Measurements from ENCODE around the gene POTEJ.
"Not testable (repeated sequence)": the region's sequence is repeated elsewhere in the genome, so short reads cannot be mapped to it uniquely, and the experiment has no call there.

Gene POTEJ

GRCh38 chr2:130611140-130611539 is at the start of gene POTEJ:
Gene POTEJ, plus strand, starts transcription at chr2:130611440. Its CDS starts 93 bp downstream, at chr2:130611533.
- not testable (repeated sequence) for DNase-seq

DNA sequence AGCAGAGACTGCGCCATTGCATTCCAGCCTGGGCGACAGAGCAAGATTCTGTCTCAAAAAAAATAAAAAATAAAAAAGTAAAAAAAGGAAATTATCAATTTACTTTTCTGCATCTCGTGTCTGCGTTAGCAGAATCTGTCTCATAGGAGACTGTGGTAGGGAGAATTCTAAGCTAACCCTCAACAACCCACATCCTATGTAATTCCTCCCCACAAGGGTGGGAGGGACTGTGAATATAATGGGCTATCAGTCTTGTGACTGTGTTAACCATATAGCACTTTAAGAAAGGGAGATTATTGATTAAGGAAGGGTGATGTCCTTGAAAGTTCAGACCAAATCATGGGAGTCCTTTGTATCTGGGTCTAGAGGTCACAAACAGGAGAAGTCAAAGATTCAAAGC is 45.1 kb upstream of the POTEJ start:
- not testable (repeated sequence) for DNase-seq

DNA sequence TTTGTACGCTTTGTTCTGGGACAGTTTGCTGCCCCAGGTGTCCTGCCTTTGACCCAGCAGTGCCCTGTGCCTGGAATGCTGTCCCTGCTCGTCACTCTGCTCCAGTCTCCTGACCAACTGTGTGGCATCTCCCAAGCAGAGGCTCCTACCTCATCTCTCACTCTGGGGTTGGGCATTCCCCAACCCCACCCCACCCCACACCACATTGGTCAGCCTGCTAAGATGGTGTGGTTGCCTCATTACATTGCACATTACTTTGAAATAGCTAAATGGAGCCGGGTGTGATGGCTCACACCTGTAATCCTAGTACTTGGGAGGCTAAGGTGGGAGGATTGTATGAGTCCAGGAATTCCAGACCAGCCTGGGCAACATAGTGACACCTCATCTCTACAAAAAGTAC is 39.3 kb upstream of the POTEJ start:
- DNase-seq: not testable (repeated sequence)

- not testable (repeated sequence) for DNase-seq
Measured at GRCh38 chr2:130574230-130574629, 37.0 kb upstream of the POTEJ start.

DNA sequence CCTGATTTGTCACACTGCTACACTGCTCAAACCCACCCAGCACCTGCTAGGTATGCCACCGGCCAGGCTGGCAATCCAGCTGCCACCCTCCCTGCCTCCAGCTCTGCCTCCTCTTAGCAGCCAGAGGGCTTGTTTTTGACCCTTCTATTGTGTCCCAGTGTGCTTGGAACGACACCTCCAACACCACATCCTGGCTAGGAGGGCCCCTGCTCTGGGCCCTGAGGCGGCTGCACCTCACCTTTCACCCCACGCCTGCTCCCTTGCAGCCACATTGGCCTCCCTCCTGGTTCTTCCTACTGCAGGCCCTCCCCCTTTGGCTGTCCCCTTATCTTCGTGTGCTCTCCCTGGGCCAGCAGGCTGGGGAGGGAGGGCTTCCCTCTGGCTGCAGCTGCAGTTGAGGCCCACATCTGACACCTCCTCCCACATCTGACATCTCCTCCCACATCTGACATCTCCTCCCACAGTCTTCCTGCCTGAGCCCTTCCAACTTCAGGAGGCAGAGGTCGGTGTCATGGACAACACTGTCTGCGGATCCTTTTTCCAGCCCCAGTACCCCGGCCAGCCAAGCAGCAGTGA is 34.9 kb upstream of the POTEJ start:
- not testable (repeated sequence) for DNase-seq

- DNase-seq: not testable (repeated sequence)
Measured at GRCh38 chr2:130577559-130577958, 33.7 kb upstream of the POTEJ start.

GRCh38 chr2:130579121-130579520 is 32.1 kb upstream of the POTEJ start:
- not testable (repeated sequence) for DNase-seq

GRCh38 chr2:130581491-130581890 is 29.7 kb upstream of the POTEJ start:
- DNase-seq: not testable (repeated sequence)

DNA sequence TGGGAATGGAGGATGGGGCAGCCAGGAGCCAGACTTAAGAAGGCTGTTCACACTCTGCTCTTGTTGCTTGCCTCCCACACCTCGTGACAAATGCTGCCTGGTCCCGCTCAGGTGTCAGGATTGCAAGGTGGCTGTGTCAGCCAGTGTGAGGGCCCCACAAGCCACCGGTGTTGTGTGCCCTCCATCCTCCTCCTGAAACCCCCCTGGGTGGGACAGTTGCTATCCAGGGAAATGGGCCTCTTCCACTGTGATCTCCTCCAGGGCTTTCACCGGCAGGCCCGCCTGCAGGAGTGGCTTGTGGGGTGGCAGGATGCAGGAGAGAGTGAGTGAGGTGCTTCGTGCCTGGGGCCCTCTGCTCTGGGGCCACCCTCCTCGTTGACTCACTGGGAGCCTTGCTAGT is 28.3 kb upstream of the POTEJ start:
- DNase-seq: not testable (repeated sequence)

DNA sequence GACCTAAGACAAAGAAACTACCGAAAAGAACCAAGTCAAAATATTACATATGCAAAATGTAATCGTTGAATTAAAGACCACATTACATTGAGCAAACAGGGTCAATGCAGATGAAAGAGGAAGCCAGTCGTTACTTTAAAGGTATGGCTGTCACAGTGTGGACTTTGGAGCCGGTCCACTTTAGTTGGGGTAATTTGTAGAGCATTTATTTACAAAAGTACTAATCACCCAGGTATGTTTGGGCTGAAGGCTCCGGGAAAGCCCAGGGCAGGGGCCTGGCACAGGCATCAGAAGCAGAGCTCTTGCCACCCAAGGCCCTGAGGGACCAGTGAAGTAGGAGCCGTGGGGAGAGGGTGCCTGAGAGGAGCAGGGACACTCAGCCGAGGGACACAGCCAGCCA is 27.7 kb upstream of the POTEJ start:
- not testable (repeated sequence) for DNase-seq

DNA sequence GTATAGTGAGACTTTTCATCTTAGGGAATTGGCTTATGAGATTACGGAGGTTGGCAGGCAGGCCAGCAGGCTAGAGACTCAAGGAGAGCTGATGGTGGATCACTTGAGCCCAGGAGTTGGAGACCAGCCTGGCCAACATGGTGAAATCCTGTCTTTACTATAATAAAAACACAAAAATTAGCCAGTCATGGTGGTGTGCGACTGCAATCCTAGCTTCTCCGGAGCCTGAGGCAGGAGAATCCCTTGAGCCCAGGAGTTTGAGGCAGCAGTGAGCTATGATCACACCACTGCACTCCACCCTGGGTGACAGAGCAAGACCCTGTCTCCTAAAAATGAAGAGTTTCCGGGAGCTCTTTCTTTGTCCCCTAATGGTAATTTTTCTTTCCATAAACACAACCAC is 26.5 kb upstream of the POTEJ start:
- DNase-seq: not testable (repeated sequence)

GRCh38 chr2:130588688-130589458 is 22.4 kb upstream of the POTEJ start:
- not testable (repeated sequence) for DNase-seq

DNA sequence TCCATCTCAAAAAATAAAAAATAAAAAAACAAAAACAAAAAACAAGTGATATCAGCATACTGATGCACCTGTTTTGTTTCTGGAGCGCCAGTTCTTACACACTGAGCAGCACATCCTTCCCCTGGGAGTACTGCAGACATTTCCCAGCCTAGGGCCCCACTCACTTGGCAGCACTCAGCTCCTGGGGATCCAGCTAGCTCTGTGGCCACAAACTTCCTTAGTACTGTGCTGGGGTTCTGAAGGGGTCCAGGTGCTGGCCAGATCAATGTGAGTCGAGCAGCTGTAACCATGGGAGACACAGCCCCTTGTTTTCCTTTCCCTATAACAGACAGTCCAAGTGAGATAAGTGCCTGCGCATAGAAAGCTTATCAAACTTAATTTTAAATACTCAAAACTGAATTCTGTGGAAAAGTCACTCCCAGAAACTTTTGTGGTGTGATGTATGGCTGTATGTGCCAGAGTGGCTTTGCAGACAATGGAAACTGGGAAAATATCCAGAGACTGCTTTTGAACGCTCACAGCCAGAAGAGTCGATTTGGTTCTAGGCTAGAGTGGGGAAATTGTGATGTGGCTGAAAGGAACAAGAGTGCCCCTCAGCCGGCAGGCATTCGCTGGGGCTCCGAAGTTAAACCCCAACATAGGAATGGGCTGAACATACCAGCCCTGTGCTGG is 20.9 kb upstream of the POTEJ start:
- DNase-seq: not testable (repeated sequence)

GRCh38 chr2:130590842-130591359 is 20.3 kb upstream of the POTEJ start:
- DNase-seq: not testable (repeated sequence)

- DNase-seq: not testable (repeated sequence)
Measured at GRCh38 chr2:130592791-130593414, 18.3 kb upstream of the POTEJ start.

DNA sequence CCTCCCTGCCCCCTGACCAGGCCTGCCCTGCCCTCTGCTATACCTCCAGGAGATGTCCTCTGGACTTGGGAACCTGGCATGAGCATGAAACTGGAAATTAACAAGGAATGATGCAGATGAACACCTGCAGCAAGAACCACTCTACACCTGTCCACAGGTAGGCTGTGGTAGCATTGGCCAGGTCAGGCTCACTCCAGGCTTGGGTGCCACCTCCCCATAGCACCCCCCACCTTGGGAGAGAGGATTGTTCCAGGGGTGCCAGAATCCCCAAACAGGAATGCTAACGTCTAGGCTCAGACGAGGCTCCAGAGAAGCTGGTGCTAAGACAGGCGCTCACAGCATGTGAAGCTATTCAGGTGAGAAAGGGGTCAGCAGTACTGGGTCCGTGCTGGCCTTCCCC is 17.2 kb upstream of the POTEJ start:
- DNase-seq: not testable (repeated sequence)

GRCh38 chr2:130596757-130597156 is 14.5 kb upstream of the POTEJ start:
- DNase-seq: not testable (repeated sequence)

GRCh38 chr2:130597994-130598393 is 13.2 kb upstream of the POTEJ start:
- not testable (repeated sequence) for DNase-seq

- DNase-seq: not testable (repeated sequence)
Measured at GRCh38 chr2:130598463-130598862, 12.8 kb upstream of the POTEJ start.

- not testable (repeated sequence) for DNase-seq
Measured at GRCh38 chr2:130599393-130599792, 11.8 kb upstream of the POTEJ start, which contains the start of gene CFC1. Gene CFC1, minus strand, starts transcription at chr2:130599575. Its CDS starts 288 bp downstream, at chr2:130599287.

- DNase-seq: not testable (repeated sequence)
Measured at GRCh38 chr2:130599926-130600325, 11.3 kb upstream of the POTEJ start.

- not testable (repeated sequence) for DNase-seq
Measured at GRCh38 chr2:130601648-130602302, 9.5 kb upstream of the POTEJ start.
